ENCODE results near the gene ZNF19. TPM values are rescaled to one million over a fixed set of nuclear protein-coding genes. Genes with fewer than 3 reads are reported as not detected.

Gene ZNF19
- total and polyA plus RNA-seq, 4 donors, result 1.9 to 16.1 (median 8.8) TPM

DNA sequence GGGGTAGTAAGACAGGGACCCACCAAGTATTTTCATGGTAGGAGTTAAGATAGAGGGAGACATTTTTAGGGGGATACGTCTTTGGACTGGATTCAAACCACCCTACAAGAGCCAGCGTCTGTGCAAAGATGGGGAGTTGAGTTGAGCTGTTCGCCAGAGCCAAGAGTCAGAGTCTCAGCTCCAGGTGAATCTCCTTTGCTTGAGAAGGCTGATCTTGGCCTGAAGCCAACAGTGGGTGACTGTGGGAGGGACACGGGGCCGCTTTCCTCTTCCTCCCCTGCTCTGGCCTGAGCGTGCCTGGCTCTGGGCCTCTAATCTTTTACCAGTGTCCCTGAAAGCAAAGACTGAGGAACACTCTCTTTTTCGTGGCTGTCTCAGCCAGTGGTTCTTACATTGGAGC is 52.7 kb downstream of the ZNF19 start:
- ATAC-seq (ENCODE audit: insufficient read depth, low FRiP score) (no peak), DNase-seq (no peak)
- H3K9ac ChIP-seq (ENCODE audit: insufficient read depth in 1 of 2, low read length in 2 of 2), result no peak overlapping the region
- 81 to 86% methylated on average over 7 of the region's 7 CpGs for WGBS, 2 donors
- peaks cover 0 to 6% (median 0%) of the 10 kb centered on the region in 4 donors for H3K9me3 ChIP-seq (ENCODE audit: control insufficient read depth in 4 of 4, insufficient read depth in 3 of 4, low read length in 3 of 4)
- H3K4me3 ChIP-seq, result no peak overlapping the region
- H3K36me3 ChIP-seq (ENCODE audit: control insufficient read depth in 4 of 4, insufficient read depth in 4 of 4, low read length in 4 of 4), result no peaks in the 10 kb centered on the region
- TF ChIP-seq, protein P1, sequence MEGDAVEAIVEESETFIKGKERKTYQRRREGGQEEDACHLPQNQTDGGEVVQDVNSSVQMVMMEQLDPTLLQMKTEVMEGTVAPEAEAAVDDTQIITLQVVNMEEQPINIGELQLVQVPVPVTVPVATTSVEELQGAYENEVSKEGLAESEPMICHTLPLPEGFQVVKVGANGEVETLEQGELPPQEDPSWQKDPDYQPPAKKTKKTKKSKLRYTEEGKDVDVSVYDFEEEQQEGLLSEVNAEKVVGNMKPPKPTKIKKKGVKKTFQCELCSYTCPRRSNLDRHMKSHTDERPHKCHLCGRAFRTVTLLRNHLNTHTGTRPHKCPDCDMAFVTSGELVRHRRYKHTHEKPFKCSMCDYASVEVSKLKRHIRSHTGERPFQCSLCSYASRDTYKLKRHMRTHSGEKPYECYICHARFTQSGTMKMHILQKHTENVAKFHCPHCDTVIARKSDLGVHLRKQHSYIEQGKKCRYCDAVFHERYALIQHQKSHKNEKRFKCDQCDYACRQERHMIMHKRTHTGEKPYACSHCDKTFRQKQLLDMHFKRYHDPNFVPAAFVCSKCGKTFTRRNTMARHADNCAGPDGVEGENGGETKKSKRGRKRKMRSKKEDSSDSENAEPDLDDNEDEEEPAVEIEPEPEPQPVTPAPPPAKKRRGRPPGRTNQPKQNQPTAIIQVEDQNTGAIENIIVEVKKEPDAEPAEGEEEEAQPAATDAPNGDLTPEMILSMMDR (IDR thresholded peaks at IDR 0.05; ENCODE audit: control extremely low read depth, extremely low read depth), result no peak
- peaks cover 0 to 12% (median 0%) of the 10 kb centered on the region in 3 donors for H3K27me3 ChIP-seq (ENCODE audit: control insufficient read depth in 3 of 3, insufficient read depth in 3 of 3, low read length in 2 of 3)
- H3K4me1 ChIP-seq (ENCODE audit: control insufficient read depth in 5 of 5, insufficient read depth in 5 of 5, low read length in 5 of 5), result no peaks in the 10 kb centered on the region
- no peak overlapping the region for H3K27ac ChIP-seq (ENCODE audit: low read depth in 1 of 2, low read length in 1 of 2)

DNA sequence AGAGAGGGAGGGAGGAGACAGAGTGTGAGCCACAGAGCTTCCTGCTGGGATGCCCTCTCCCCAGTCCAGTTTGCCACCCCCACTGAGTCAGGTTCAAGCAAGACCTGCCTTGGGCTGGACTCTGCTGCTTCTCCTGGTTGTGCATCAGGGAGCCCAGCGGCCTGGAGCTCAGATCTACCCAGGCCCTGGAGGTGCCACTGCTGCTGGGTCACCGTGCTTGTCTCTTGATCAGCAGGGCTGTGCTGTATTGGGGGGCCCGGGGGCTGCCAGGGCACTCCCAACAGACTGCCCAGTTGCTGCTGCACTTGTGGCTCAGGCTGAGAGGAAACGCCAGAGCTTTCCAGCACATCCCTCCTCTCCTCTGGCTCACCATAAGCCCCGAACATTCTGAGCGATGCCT is 56.2 kb downstream of the ZNF19 start:
- H3K4me3 ChIP-seq, result no peak overlapping the region
- TF ChIP-seq, protein P1 (IDR thresholded peaks at IDR 0.05; ENCODE audit: control extremely low read depth, extremely low read depth), result no peak
- no peak for ATAC-seq (ENCODE audit: insufficient read depth, low FRiP score)
- H3K36me3 ChIP-seq (ENCODE audit: control insufficient read depth in 4 of 4, insufficient read depth in 4 of 4, low read length in 4 of 4), result no peaks in the 10 kb centered on the region
- H3K9me3 ChIP-seq (ENCODE audit: control insufficient read depth in 4 of 4, insufficient read depth in 3 of 4, low read length in 3 of 4), result peaks cover 0 to 3% (median 0%) of the 10 kb centered on the region in 4 donors
- H3K27me3 ChIP-seq (ENCODE audit: control insufficient read depth in 3 of 3, insufficient read depth in 3 of 3, low read length in 2 of 3), result no peaks in the 10 kb centered on the region
- DNase-seq, result no peak
- no peaks in the 10 kb centered on the region for H3K4me1 ChIP-seq (ENCODE audit: control insufficient read depth in 5 of 5, insufficient read depth in 5 of 5, low read length in 5 of 5)
- WGBS, 2 donors, result 81 to 88% methylated on average over 5 to 6 of the region's 6 CpGs
- H3K27ac ChIP-seq (ENCODE audit: low read depth in 1 of 2, low read length in 1 of 2), result no peak overlapping the region
- H3K9ac ChIP-seq (ENCODE audit: insufficient read depth in 1 of 2, low read length in 2 of 2), result no peak overlapping the region

DNA sequence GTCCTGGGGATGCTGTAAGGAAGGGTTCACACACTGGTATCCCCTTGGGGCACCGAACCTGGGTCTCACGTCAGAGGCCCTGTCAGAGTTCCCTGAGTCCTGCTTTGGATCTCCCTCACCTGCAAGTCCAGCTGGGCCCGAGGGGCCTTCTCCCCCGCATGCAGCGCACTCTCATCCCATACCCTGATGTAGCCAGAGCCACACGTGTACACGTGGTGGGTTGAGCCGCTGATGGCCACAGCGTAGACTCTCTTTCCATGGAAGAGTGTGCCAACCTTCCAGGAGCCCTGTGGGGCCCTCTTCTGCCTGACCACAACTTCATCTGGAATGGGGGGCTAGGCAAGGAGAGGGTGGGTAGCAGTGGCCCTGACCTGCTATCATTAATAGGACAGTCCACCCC is 57.1 kb downstream of the ZNF19 start:
- TF ChIP-seq, protein P1 (IDR thresholded peaks at IDR 0.05; ENCODE audit: control extremely low read depth, extremely low read depth), result no peak
- DNase-seq (no peak), ATAC-seq (ENCODE audit: insufficient read depth, low FRiP score) (no peak)
- no peak overlapping the region for H3K9ac ChIP-seq (ENCODE audit: insufficient read depth in 1 of 2, low read length in 2 of 2)
- no peak overlapping the region for H3K27ac ChIP-seq (ENCODE audit: low read depth in 1 of 2, low read length in 1 of 2)
- H3K27me3 ChIP-seq (ENCODE audit: control insufficient read depth in 3 of 3, insufficient read depth in 3 of 3, low read length in 2 of 3), result peaks cover 0 to 4% (median 3%) of the 10 kb centered on the region in 3 donors
- H3K9me3 ChIP-seq (ENCODE audit: control insufficient read depth in 4 of 4, insufficient read depth in 3 of 4, low read length in 3 of 4), result peaks cover 0 to 5% (median 0%) of the 10 kb centered on the region in 4 donors
- H3K4me3 ChIP-seq, result no peak overlapping the region
- H3K36me3 ChIP-seq (ENCODE audit: control insufficient read depth in 4 of 4, insufficient read depth in 4 of 4, low read length in 4 of 4), result no peaks in the 10 kb centered on the region
- H3K4me1 ChIP-seq (ENCODE audit: control insufficient read depth in 5 of 5, insufficient read depth in 5 of 5, low read length in 5 of 5), result no peaks in the 10 kb centered on the region
- 93 to 96% methylated on average over 9 of the region's 9 CpGs for WGBS, 2 donors

DNA sequence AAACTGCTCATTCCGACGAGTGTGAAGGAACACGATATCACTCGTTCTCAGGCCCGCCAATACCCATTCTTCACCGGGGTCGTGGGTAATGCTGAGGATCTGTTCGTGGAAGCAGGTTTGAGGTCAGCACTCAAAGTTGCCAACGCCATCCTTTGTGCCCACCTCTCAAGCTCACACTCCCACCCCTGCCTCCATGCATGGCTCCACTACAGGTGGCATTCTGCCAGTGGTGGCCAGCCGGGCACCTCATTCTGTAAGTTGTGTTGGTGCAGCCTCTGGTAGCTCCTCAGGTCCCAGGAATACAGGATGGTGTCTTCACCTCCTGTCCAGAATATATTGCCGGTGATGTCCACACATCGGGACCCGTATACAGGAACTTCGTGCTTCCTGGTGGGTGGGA is 57.9 kb downstream of the ZNF19 start:
- DNase-seq (no peak), ATAC-seq (ENCODE audit: insufficient read depth, low FRiP score) (no peak)
- Histone ChIP-seq H3K9ac (ENCODE audit: insufficient read depth in 1 of 2, low read length in 2 of 2) (no peak overlapping the region), H3K4me3 (no peak overlapping the region), H3K27ac (ENCODE audit: low read depth in 1 of 2, low read length in 1 of 2) (no peak overlapping the region), H3K27me3 (ENCODE audit: control insufficient read depth in 3 of 3, insufficient read depth in 3 of 3, low read length in 2 of 3) (peaks cover 0 to 12% (median 8%) of the 10 kb centered on the region in 3 donors), H3K36me3 (ENCODE audit: control insufficient read depth in 4 of 4, insufficient read depth in 4 of 4, low read length in 4 of 4) (no peaks in the 10 kb centered on the region), H3K9me3 (ENCODE audit: control insufficient read depth in 4 of 4, insufficient read depth in 3 of 4, low read length in 3 of 4) (peaks cover 0 to 5% (median 0%) of the 10 kb centered on the region in 4 donors), H3K4me1 (ENCODE audit: control insufficient read depth in 5 of 5, insufficient read depth in 5 of 5, low read length in 5 of 5) (no peaks in the 10 kb centered on the region)
- WGBS, 2 donors, result 86 to 90% methylated on average over 14 of the region's 14 CpGs
- TF ChIP-seq, protein P1 (IDR thresholded peaks at IDR 0.05; ENCODE audit: control extremely low read depth, extremely low read depth), result no peak
